ENCODE results near the gene SLC25A48. TPM values are rescaled to one million over a fixed set of nuclear protein-coding genes. Genes with fewer than 3 reads are reported as not detected.
A peak's percentile ranks its signal among the peaks of the same experiment; 100 is the strongest.
"Not testable (repeated sequence)": the region's sequence is repeated elsewhere in the genome, so short reads cannot be mapped to it uniquely, and the experiment has no call there.

The SLC25A48 gene
- total RNA-seq, 2 experiments from 2014 or later: not detected

GRCh38 chr5:135826221-135826525 is 8.3 kb upstream of the SLC25A48 start:
- Mint-ChIP-seq H3K4me1 (no peaks in the 10 kb centered on the region), H3K36me3 (no peaks in the 10 kb centered on the region), H3K27ac (no peak overlapping the region), H3K27me3 (peaks cover 14% of the 10 kb centered on the region), H3K9me3 (no peaks in the 10 kb centered on the region), H3K4me3 (no peak overlapping the region)
- DNase-seq: no peak

GRCh38 chr5:135826994-135827671 is 7.3 kb upstream of the SLC25A48 start:
- DNase-seq: no peak
- Mint-ChIP-seq H3K36me3 (no peaks in the 10 kb centered on the region), H3K4me1 (no peaks in the 10 kb centered on the region), H3K27ac (no peak overlapping the region), H3K9me3 (no peaks in the 10 kb centered on the region), H3K4me3 (no peak overlapping the region), H3K27me3 (peaks cover 23% of the 10 kb centered on the region)

GRCh38 chr5:135827965-135828781 is 6.3 kb upstream of the SLC25A48 start:
- Mint-ChIP-seq H3K4me1 (no peaks in the 10 kb centered on the region), H3K36me3 (no peaks in the 10 kb centered on the region), H3K4me3 (no peak overlapping the region), H3K27ac (no peak overlapping the region), H3K27me3 (peaks cover 34% of the 10 kb centered on the region), H3K9me3 (no peaks in the 10 kb centered on the region)
- no peak for DNase-seq

GRCh38 chr5:135828782-135829127 is 5.7 kb upstream of the SLC25A48 start:
- Mint-ChIP-seq H3K4me3 (no peak overlapping the region), H3K27me3 (peaks cover 39% of the 10 kb centered on the region), H3K9me3 (no peaks in the 10 kb centered on the region), H3K36me3 (no peaks in the 10 kb centered on the region), H3K4me1 (no peaks in the 10 kb centered on the region), H3K27ac (no peak overlapping the region)
- no peak for DNase-seq

GRCh38 chr5:135829179-135829578 is 5.3 kb upstream of the SLC25A48 start:
- H3K36me3 Mint-ChIP-seq: no peaks in the 10 kb centered on the region
- no peak for DNase-seq
- H3K9me3 Mint-ChIP-seq: no peaks in the 10 kb centered on the region
- H3K27me3 Mint-ChIP-seq: peaks cover 44% of the 10 kb centered on the region
- no peak overlapping the region for H3K4me3 Mint-ChIP-seq
- no peak overlapping the region for H3K27ac Mint-ChIP-seq
- H3K4me1 Mint-ChIP-seq: no peaks in the 10 kb centered on the region

- peak; percentile 42 for DNase-seq
- Mint-ChIP-seq H3K27ac (no peak overlapping the region), H3K36me3 (no peaks in the 10 kb centered on the region), H3K4me3 (no peak overlapping the region), H3K4me1 (no peaks in the 10 kb centered on the region), H3K27me3 (peaks cover 50% of the 10 kb centered on the region), H3K9me3 (no peaks in the 10 kb centered on the region)
These were observed 4.6 kb upstream of the SLC25A48 start for GRCh38 chr5:135829681-135830383.

- Mint-ChIP-seq H3K9me3 (no peaks in the 10 kb centered on the region), H3K4me1 (no peaks in the 10 kb centered on the region), H3K27ac (no peak overlapping the region), H3K4me3 (no peak overlapping the region), H3K36me3 (no peaks in the 10 kb centered on the region), H3K27me3 (peaks cover 54% of the 10 kb centered on the region)
- DNase-seq: no peak
These were observed 4.1 kb upstream of the SLC25A48 start for GRCh38 chr5:135830384-135830700.

GRCh38 chr5:135830876-135831275 is 3.6 kb upstream of the SLC25A48 start:
- Mint-ChIP-seq H3K9me3 (no peaks in the 10 kb centered on the region), H3K36me3 (no peaks in the 10 kb centered on the region), H3K4me1 (no peaks in the 10 kb centered on the region), H3K27me3 (peaks cover 58% of the 10 kb centered on the region), H3K27ac (no peak overlapping the region), H3K4me3 (no peak overlapping the region)
- DNase-seq: no peak

- no peaks in the 10 kb centered on the region for H3K4me1 Mint-ChIP-seq
- H3K9me3 Mint-ChIP-seq: no peaks in the 10 kb centered on the region
- H3K27ac Mint-ChIP-seq: no peak overlapping the region
- no peak for DNase-seq
- no peak overlapping the region for H3K4me3 Mint-ChIP-seq
- no peaks in the 10 kb centered on the region for H3K36me3 Mint-ChIP-seq
- H3K27me3 Mint-ChIP-seq: peaks cover 58% of the 10 kb centered on the region
These were observed 3.0 kb upstream of the SLC25A48 start for GRCh38 chr5:135831439-135831838.

- H3K4me1 Mint-ChIP-seq: no peaks in the 10 kb centered on the region
- no peak overlapping the region for H3K4me3 Mint-ChIP-seq
- H3K27ac Mint-ChIP-seq: no peak overlapping the region
- H3K36me3 Mint-ChIP-seq: no peaks in the 10 kb centered on the region
- H3K9me3 Mint-ChIP-seq: no peaks in the 10 kb centered on the region
- no peak for DNase-seq
- H3K27me3 Mint-ChIP-seq: peaks cover 58% of the 10 kb centered on the region
These were observed 2.5 kb upstream of the SLC25A48 start for GRCh38 chr5:135831851-135832555.

- Mint-ChIP-seq H3K9me3 (peaks cover 2% of the 10 kb centered on the region), H3K27me3 (peaks cover 58% of the 10 kb centered on the region), H3K4me1 (no peaks in the 10 kb centered on the region), H3K27ac (no peak overlapping the region), H3K4me3 (no peak overlapping the region), H3K36me3 (no peaks in the 10 kb centered on the region)
- DNase-seq: no peak
These were observed 1.2 kb upstream of the SLC25A48 start for GRCh38 chr5:135832941-135833920.

- no peak for DNase-seq
- no peaks in the 10 kb centered on the region for H3K36me3 Mint-ChIP-seq
- H3K27ac Mint-ChIP-seq: no peak overlapping the region
- H3K9me3 Mint-ChIP-seq: peaks cover 4% of the 10 kb centered on the region
- H3K4me1 Mint-ChIP-seq: no peaks in the 10 kb centered on the region
- H3K27me3 Mint-ChIP-seq: peaks cover 58% of the 10 kb centered on the region
- H3K4me3 Mint-ChIP-seq: no peak overlapping the region
These were observed 363 bp upstream of the SLC25A48 start for GRCh38 chr5:135833961-135834638.

GRCh38 chr5:135835766-135836165 is 1.3 kb downstream of the SLC25A48 start:
- Mint-ChIP-seq H3K36me3 (no peaks in the 10 kb centered on the region), H3K27ac (no peak overlapping the region), H3K27me3 (peaks cover 48% of the 10 kb centered on the region), H3K4me3 (no peak overlapping the region), H3K9me3 (peaks cover 4% of the 10 kb centered on the region), H3K4me1 (no peaks in the 10 kb centered on the region)
- no peak for DNase-seq

- not testable (repeated sequence) for H3K4me1 Mint-ChIP-seq, H3K4me3 Mint-ChIP-seq, H3K27ac Mint-ChIP-seq, DNase-seq, H3K36me3 Mint-ChIP-seq, H3K9me3 Mint-ChIP-seq
- H3K27me3 Mint-ChIP-seq: peaks cover 25% of the 10 kb centered on the region
These were observed 3.9 kb downstream of the SLC25A48 start for GRCh38 chr5:135838395-135838794.

Measured in activated naive CD8-positive, alpha-beta T cell treated with anti-CD3 and anti-CD28 coated beads for 36 hours (primary cell).